ENCODE data around the gene CALR3.
"Not testable (repeated sequence)": the region's sequence is repeated elsewhere in the genome, so short reads cannot be mapped to it uniquely, and the experiment has no call there.

The CALR3 gene

DNA sequence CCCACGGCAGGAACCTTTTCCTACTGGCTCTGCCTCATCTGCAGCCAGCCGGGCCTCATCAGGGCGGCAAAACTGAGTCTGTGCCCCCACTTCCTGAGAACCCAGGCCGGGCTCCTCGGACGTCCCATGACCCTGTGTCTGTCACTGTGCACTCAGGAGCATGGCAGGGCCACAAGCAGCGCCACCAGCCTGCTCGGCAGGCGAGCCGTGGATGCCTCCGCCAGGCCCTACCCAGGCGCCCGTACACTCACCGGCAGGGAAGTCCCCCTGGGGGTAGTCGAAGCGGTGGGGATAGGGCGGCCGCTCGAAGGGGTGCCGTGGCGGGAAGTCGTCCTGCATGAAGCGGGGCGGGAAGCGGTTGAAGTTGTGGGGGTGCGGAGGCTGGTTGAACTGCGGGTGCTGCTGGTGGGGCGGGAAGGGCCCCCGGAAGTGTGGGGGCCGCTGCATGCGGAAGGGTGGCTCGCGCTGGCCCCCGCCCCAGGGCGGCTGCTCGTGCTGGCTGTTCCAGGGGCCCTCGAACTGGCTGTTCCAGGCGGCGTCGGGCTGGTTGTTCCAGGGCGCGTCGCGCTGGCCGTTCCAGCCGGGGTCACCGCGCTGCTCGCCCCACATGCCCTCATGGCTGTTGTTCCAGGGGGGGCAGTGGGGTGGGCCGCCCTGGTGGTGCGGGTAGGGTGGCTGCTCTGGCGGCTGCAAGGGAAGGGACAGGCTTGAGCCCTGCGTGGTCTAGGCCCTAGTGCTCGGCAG, 29.2 kb upstream of the CALR3 start:
- no peak for DNase-seq (ENCODE audit: low read depth in 2 of 2)

DNA sequence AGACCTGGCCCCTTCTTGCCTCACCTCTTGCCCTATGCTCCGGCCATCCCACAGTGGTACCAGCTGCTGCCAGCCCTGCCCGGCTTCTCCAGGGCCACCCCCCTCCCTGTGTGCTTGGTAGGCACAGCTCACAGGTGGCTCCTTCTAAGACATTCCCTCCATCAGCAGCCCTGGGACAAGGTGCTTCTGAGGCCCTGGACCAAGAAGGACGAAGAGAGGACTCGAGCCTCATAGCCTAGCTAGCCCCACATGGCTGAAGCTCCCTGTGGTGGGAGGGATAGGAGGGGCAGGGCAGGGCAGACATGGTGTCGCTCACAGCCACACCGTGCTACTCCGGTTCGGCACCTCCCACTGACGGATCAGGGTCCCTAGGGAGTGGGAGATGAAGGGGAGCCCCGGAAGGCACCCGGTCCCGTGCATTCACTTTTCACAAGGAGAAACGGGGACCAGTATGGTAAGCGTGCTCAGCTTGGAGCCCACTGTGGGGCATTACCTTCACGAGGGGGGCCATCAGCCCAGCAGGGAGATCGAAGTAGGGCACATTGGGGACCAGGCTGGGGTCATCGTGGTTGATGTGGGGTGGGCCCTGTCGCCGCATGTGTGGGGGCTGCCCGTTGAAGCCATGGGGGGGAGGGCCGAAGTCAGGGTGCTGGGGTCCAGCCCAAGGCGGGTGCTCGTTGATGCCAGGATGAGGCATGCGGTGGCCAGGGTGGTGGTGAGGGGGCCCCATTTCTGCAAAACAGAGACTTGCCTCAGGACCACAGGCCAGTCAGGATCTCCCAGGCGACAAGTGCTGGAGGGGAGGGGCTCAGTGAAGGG, 26.8 kb upstream of the CALR3 start:
- no peak for DNase-seq (ENCODE audit: low read depth in 2 of 2)

DNA sequence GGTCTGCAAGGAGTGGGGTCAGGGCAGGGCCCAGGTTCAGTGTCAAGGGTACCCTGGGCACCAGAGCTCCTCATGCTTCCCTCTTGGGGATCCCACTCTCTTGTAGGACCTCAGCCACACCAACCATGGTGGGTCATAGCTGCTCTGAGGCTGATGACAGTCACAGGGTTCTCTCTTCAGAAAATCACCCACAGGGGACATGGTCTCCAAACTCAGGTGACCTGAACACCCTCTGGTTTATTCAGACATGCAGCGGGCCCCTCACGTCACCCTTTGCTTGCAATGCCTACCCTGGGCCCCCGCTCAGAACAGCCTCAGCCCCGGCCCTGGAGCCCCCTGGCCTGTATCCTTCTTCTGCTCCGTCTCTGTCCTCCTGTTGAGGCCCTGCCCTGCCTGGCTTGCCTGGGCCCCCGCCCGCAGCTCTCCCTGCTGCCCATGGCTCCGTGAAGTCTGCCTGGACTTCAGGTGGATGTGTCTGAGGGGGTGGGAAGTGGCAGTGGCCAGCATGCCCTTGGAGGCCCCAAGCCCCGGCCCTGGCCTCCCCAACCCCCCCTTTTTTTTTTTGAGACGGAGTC, 25.8 kb upstream of the CALR3 start:
- no peak for DNase-seq (ENCODE audit: low read depth in 2 of 2)

GRCh38 chr19:16520986-16521624, 25.1 kb upstream of the CALR3 start:
- DNase-seq (ENCODE audit: low read depth in 2 of 2) = no peak

GRCh38 chr19:16520074-16520973, 24.4 kb upstream of the CALR3 start:
- no peak for DNase-seq (ENCODE audit: low read depth in 2 of 2)

GRCh38 chr19:16519230-16519687, 23.3 kb upstream of the CALR3 start:
- DNase-seq (ENCODE audit: low read depth in 2 of 2) = no peak

GRCh38 chr19:16518483-16519229, 22.7 kb upstream of the CALR3 start:
- DNase-seq (ENCODE audit: low read depth in 2 of 2) = no peak

GRCh38 chr19:16518061-16518460, 22.1 kb upstream of the CALR3 start:
- DNase-seq (ENCODE audit: low read depth in 2 of 2) = no peak

DNA sequence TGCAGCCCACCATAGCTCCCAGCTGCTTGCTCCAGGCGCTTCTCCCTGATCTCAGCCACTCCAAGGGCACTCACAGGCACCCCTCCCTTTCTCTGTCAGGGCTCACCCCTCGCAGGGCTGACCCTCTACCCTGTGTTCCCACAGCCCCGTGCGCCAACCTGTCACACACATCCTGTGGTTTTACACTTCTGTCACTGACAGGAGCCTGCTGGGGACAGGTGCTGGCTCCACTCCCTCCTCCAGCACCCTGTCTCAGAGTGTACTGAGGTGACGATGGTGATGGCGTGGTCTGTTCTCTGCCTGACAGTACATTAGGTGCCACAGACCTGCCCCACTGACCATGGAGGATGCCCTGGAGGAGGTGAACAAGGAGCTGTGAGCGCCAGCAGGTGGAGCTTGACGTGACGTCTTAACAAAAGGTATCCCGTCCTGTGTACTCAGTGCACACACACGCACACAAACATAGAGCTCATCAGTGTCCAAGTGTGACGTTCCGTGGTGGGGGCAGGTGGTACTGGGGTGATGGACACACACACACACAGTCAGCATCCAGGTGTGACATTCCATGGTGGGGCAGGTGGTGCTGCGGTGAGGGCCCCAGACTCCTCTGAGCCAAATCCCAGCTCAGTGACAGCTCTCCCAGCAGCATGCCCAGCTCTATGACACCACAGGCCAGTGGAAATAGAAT, 21.1 kb upstream of the CALR3 start:
- DNase-seq (ENCODE audit: low read depth in 2 of 2) = no peak

DNA sequence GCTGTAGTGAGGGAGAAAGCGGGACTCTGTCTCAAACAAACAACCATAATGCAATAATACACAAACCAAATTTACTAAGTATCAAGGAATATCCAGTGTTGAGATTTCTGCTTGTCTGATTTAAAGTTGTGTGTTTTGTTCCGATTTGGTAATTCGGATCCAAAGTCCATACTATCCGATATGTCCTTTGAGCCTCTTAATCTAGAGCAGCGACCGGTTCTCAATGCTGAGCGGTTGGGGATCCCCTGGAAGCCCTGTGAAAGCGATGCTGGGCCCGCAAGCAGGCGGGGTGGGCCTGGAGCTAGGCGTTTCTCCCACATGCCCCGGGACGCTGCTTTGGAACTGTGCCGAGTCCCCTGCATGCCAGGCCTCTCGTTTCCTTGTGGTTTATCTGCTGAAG, 20.4 kb upstream of the CALR3 start:
- DNase-seq (ENCODE audit: low read depth in 2 of 2) = no peak

DNA sequence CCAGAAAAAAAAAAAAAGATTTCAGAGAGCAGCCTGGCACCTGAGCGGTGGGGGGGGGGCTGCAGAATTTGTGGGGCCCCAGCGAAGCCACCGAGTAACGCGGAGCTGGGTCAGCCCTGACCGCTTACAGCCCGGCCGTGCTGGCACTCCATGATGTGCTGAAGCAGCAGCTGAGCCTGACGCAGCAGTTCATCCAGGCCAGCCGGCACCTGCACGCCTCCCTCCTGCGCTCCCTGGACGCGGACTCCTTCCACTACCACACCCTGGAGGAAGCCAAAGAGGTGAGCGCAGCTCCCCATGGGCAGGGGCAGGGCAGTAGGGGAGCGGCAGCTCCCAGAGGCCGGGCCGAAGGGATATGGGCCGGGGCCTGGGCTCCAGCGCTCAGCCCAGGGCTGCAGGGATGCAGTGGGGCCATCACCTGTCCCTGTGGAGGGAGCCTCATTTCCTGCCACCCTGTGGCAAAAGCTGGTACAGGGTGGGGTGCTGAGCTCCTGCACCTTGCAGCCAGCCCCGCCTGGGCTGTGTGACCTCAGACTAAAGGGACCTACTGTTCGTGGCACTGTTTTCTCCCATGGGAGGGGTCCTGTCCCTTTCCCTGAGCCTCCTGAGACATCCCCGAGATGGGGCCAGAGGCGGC, 18.5 kb upstream of the CALR3 start:
- DNase-seq (ENCODE audit: low read depth in 2 of 2) = no peak

- not testable (repeated sequence) for DNase-seq (ENCODE audit: low read depth in 2 of 2)
These were observed 16.6 kb upstream of the CALR3 start for GRCh38 chr19:16512611-16513010.

GRCh38 chr19:16509141-16510061, 13.4 kb upstream of the CALR3 start:
- DNase-seq (ENCODE audit: low read depth in 2 of 2) = no peak

DNA sequence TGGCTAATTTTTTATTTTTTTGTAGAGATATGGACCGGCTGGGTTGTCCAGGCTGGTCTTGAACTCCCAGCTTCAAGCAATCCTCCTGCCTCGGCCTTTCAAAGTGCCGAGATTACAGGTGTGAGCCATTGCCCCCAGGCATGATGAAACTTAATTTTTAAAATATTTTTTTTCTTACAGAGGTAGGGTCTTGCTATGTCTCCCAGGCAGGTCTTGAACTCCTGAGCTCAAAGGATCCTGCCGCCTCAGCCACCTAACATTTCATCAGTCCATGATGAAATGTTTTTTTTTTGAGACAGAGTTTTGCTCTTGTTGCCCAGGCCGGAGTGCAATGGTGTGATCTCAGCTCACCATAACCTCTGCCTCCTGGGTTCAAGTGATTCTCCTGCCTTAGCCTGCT, 12.6 kb upstream of the CALR3 start:
- DNase-seq (ENCODE audit: low read depth in 2 of 2) = no peak

GRCh38 chr19:16506961-16507360, 11.0 kb upstream of the CALR3 start:
- DNase-seq (ENCODE audit: low read depth in 2 of 2) = no peak

DNA sequence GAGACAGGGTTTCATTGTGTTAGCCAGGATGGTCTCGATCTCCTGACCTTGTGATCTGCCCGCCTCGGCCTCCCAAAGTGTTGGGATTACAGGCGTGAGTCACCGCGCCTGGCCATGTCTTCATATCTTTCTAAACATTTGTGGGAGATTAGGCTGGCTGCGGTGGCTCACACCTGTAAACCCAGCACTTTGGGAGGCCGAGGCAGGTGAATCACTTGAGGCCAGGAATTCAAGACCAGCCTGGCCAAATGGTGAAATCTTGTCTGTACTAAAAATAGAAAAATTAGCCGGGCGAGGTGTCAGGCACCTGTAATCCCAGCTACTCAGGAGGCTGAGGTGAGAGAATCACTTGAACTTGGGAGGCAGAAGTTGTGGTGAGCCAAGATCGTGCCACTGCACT, 10.2 kb upstream of the CALR3 start:
- DNase-seq (ENCODE audit: low read depth in 2 of 2) = not testable (repeated sequence)

DNA sequence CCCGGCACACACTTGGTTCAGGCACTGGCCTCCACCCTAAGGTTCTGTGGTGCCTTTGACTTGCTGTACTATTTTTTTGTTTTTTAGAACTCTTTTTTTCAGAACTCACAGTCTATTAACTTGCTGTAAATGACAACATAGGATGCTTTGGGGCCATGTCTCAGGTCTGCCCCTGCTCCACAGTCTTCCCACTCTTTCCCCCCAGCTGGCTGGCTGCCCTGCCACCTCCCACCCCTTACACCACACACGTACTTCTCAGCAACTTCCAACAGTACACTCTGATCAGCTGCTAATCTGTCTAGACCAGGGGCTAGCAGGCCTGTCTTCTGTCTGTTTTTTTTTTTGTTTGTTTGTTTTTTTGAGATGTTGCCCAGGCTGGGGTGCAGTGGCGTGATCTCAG, 8.3 kb upstream of the CALR3 start:
- DNase-seq (ENCODE audit: low read depth in 2 of 2) = no peak

DNA sequence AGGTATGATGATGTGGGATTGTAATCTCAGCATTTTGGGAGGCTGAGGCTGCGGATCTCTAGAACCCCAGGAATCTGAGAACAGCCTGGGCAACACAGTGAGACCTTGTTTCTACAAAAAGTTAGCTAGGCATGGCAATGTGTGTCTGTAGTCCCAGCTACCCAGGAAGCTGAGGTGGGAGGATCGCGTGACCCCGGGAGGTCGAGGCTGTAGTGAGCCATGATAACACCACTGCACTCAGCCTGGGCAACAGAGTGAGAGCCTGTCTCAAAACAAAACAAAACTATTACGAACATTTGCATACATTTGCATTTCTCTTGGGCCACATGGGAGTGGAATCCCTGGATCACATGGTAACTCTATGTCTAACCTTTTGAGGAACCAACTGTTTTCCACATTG, 1.9 kb upstream of the CALR3 start:
- DNase-seq (ENCODE audit: low read depth in 2 of 2) = no peak
